Testis (tissue), 3 donors: ENCODE results near the gene INSM2. TPM values are rescaled to one million over a fixed set of nuclear protein-coding genes. Genes with fewer than 3 reads are reported as not detected.

Experiments used
- DNase-seq: peaks from one replicate; pipeline ENCODE4 v3.0.0-alpha.2; 2019
- H3K27ac ChIP-seq, 2 donors: fragments of 200-600 bp; sonication (generic); one replicate each; pipeline ENCODE4 v1.5.1; 2019
- H3K27me3 ChIP-seq: fragments of 200-600 bp; sonication (generic); one replicate; pipeline ENCODE4 v1.5.1; 2019
- H3K36me3 ChIP-seq: fragments of 200-600 bp; sonication (generic); one replicate; pipeline ENCODE4 v1.5.1; 2017; ENCODE audit warnings: low read depth; ENCODE audit errors: missing control alignments
- H3K4me1 ChIP-seq: fragments of 200-600 bp; sonication (generic); one replicate; pipeline ENCODE4 v1.5.1; 2019
- H3K4me3 ChIP-seq, 2 donors: fragments of 200-600 bp; sonication (generic); one replicate each; pipeline ENCODE4 v1.5.1; 2017 to 2019
- H3K9me3 ChIP-seq: fragments of 200-600 bp; sonication (generic); one replicate; pipeline ENCODE4 v1.5.1; 2017
- POLR2A ChIP-seq: fragments of 450-650 bp; IDR thresholded peaks from one replicate; pipeline ENCODE4 v1.6.1; 2017; ENCODE audit warnings: antibody characterized with exemption, mild to moderate bottlenecking, moderate library complexity
- WGBS, 2 donors: methylation state at CpG; one replicate each; pipeline ENCODE4 v1.1.5; 2018; 5-methylcytosine and 5-hydroxymethylcytosine counted together
- intact Hi-C: fragments of 100-400 bp; cut with DNase I; formaldehyde crosslinking; loops from one replicate; pipeline ENCODE4 v1.15.1; 2023; ENCODE audit warnings: low total_unique reads
- polyA plus RNA-seq: library from polyadenylated mRNA; stranded (reverse); fragments of 350-450 nt; fragmentation: Illumina TruSeq; extraction: RNeasy Lipid Tissue Mini Kit (QIAGEN cat#74804); gene quantifications from one replicate; pipeline ENCODE4 v1.2.3, GENCODE V29; 2014; ENCODE audit warnings: low read depth, low replicate concordance; ENCODE audit not compliant: insufficient read depth
- total RNA-seq, 2 donors: library from RNA; depleted of rRNA; stranded (reverse); fragments of >200 nt; gene quantifications; one replicate each; pipeline ENCODE4 v1.2.3, GENCODE V29; 2016
- TF ChIP-seq, protein P1 (sequence below), 3 experiments: fragments of 450-650 bp in 2 of 3; fragments of 200-600 bp in 1 of 3; sonication (generic) in 1 of 3; IDR thresholded peaks; one replicate each; pipeline ENCODE4 v1.5.1; 2016 to 2019; ENCODE audit warnings: antibody characterized with exemption in 3 of 3, mild to moderate bottlenecking in 2 of 3, moderate library complexity in 1 of 3

The INSM2 gene
- total and polyA plus RNA-seq, 3 donors from 2014 or later, result 0.55 to 2.4 (median 2.3) TPM

- Histone ChIP-seq H3K36me3 (no peaks in the 10 kb centered on the region), H3K9me3 (no peaks in the 10 kb centered on the region), H3K27me3 (no peaks in the 10 kb centered on the region), H3K27ac (no peak overlapping the region), H3K4me1 (peaks cover 17% of the 10 kb centered on the region), H3K4me3 (peak overlapping the region; percentile 55 to 64)
- WGBS, 2 donors, result 7 to 17% methylated on average over 12 to 37 of the region's 37 CpGs
- TF ChIP-seq POLR2A, result no peak
- TF ChIP-seq, protein P1, sequence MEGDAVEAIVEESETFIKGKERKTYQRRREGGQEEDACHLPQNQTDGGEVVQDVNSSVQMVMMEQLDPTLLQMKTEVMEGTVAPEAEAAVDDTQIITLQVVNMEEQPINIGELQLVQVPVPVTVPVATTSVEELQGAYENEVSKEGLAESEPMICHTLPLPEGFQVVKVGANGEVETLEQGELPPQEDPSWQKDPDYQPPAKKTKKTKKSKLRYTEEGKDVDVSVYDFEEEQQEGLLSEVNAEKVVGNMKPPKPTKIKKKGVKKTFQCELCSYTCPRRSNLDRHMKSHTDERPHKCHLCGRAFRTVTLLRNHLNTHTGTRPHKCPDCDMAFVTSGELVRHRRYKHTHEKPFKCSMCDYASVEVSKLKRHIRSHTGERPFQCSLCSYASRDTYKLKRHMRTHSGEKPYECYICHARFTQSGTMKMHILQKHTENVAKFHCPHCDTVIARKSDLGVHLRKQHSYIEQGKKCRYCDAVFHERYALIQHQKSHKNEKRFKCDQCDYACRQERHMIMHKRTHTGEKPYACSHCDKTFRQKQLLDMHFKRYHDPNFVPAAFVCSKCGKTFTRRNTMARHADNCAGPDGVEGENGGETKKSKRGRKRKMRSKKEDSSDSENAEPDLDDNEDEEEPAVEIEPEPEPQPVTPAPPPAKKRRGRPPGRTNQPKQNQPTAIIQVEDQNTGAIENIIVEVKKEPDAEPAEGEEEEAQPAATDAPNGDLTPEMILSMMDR (IDR thresholded peaks at IDR 0.05), result no peak
- DNase-seq, result no peak
- intact Hi-C loops, result no loop called here
These were observed 1.6 kb downstream of the INSM2 start for GRCh38 chr14:35535483-35536112.

- Histone ChIP-seq H3K4me1 (peaks cover 7% of the 10 kb centered on the region), H3K27ac (no peak overlapping the region), H3K4me3 (no peak overlapping the region), H3K36me3 (no peaks in the 10 kb centered on the region), H3K9me3 (no peaks in the 10 kb centered on the region), H3K27me3 (no peaks in the 10 kb centered on the region)
- DNase-seq, result no peak
- 66 to 71% methylated on average over 2 of the region's 2 CpGs for WGBS, 2 donors
- intact Hi-C loops, result no loop called here
- TF ChIP-seq POLR2A, result no peak
- TF ChIP-seq, protein P1 (IDR thresholded peaks at IDR 0.05), result no peak
These were observed 6.0 kb downstream of the INSM2 start for GRCh38 chr14:35539969-35540368.

- no peak overlapping the region for H3K27ac ChIP-seq
- TF ChIP-seq POLR2A, result no peak
- TF ChIP-seq, protein P1 (IDR thresholded peaks at IDR 0.05), result no peak
- WGBS, 2 donors, result 93% methylated on average over 5 of the region's 5 CpGs
- H3K36me3 ChIP-seq, result no peaks in the 10 kb centered on the region
- intact Hi-C loops, result no loop called here
- no peaks in the 10 kb centered on the region for H3K9me3 ChIP-seq
- no peaks in the 10 kb centered on the region for H3K27me3 ChIP-seq
- no peak for DNase-seq
- no peak overlapping the region for H3K4me3 ChIP-seq
- H3K4me1 ChIP-seq, result no peaks in the 10 kb centered on the region
These were observed 9.0 kb downstream of the INSM2 start for GRCh38 chr14:35543006-35543405.

GRCh38 chr14:35549551-35549950 is 15.6 kb downstream of the INSM2 start:
- WGBS, 2 donors, result 85 to 92% methylated on average over 4 of the region's 4 CpGs
- H3K4me3 ChIP-seq, result no peak overlapping the region
- DNase-seq, result no peak
- TF ChIP-seq, protein P1 (IDR thresholded peaks at IDR 0.05), result no peak
- TF ChIP-seq POLR2A, result no peak
- no peak overlapping the region for H3K27ac ChIP-seq
- H3K9me3 ChIP-seq, result no peaks in the 10 kb centered on the region
- no peaks in the 10 kb centered on the region for H3K27me3 ChIP-seq
- no peaks in the 10 kb centered on the region for H3K36me3 ChIP-seq
- H3K4me1 ChIP-seq, result no peaks in the 10 kb centered on the region
- intact Hi-C loops, result no loop called here

- no peaks in the 10 kb centered on the region for H3K27me3 ChIP-seq
- H3K9me3 ChIP-seq, result no peaks in the 10 kb centered on the region
- H3K4me1 ChIP-seq, result no peaks in the 10 kb centered on the region
- no peak overlapping the region for H3K27ac ChIP-seq
- TF ChIP-seq, protein P1 (IDR thresholded peaks at IDR 0.05), result no peak
- TF ChIP-seq POLR2A, result no peak
- WGBS, 2 donors, result 96 to 100% methylated on average over 1 of the region's 1 CpG
- no peaks in the 10 kb centered on the region for H3K36me3 ChIP-seq
- intact Hi-C loops, result no loop called here
- no peak for DNase-seq
- no peak overlapping the region for H3K4me3 ChIP-seq
These were observed 17.1 kb downstream of the INSM2 start for GRCh38 chr14:35551081-35551480.
